Ovary (tissue), 9 donors: ENCODE results near the gene SDC3. TPM values are rescaled to one million over a fixed set of nuclear protein-coding genes. Genes with fewer than 3 reads are reported as not detected.

Experiments
- DNase-seq, 5 donors: peaks; one replicate each; pipeline ENCODE4 v3.0.0-alpha.2; 2019 to 2020
- H3K27ac ChIP-seq, 2 donors: fragments of 200-600 bp; one replicate each; pipeline versions ENCODE4 v1.5.1 to v1.8.0; 2019 to 2022
- H3K27me3 ChIP-seq: fragments of 200-600 bp; one replicate; pipeline ENCODE4 v1.8.0; 2022
- H3K36me3 ChIP-seq: fragments of 200-600 bp; sonication (generic); one replicate; pipeline ENCODE4 v1.5.1; 2019
- H3K4me1 ChIP-seq: one replicate; pipeline ENCODE4 v1.8.1; 2013; ENCODE audit warnings: mild to moderate bottlenecking, moderate library complexity; ENCODE audit not compliant: insufficient read depth
- H3K4me3 ChIP-seq: fragments of 200-600 bp; sonication (generic); one replicate; pipeline ENCODE4 v1.5.1; 2017
- H3K9me3 ChIP-seq, 2 donors: fragments of 200-600 bp in 1 of 2; sonication (generic) in 1 of 2; one replicate each; pipeline versions ENCODE4 v1.5.1 to v1.8.1; 2013 to 2019; ENCODE audit warnings: mild to moderate bottlenecking in 1 of 2, moderate library complexity in 1 of 2
- CTCF ChIP-seq, 3 donors: fragments of 450-650 bp in 2 of 3; fragments of 200-600 bp in 1 of 3; IDR thresholded peaks; one replicate each; pipeline versions ENCODE4 v1.5.1 to v1.8.0; 2016 to 2022; ENCODE audit warnings: antibody characterized with exemption in 3 of 3, mild to moderate bottlenecking in 1 of 3
- EP300 ChIP-seq: sonication (generic); formaldehyde crosslinking; IDR thresholded peaks from one replicate; pipeline ENCODE4 v1.6.1; 2017; ENCODE audit warnings: antibody characterized with exemption
- POLR2A ChIP-seq: fragments of 450-650 bp; IDR thresholded peaks from one replicate; pipeline ENCODE4 v1.6.1; 2017; ENCODE audit warnings: antibody characterized with exemption, mild to moderate bottlenecking, moderate library complexity
- WGBS, 3 donors: extraction: QIAGEN DNeasy Blood & Tissue Kit in 1 of 3; methylation state at CpG; one replicate each; pipeline versions ENCODE4 v1.1.5 to v1.1.7; 2013 to 2017; 5-methylcytosine and 5-hydroxymethylcytosine counted together
- intact Hi-C, 4 donors: fragments of 100-400 bp; cut with DNase I; formaldehyde crosslinking; loops; one replicate each; pipeline versions ENCODE4 v1.11.0 to v1.15.1; 2022 to 2023
- polyA plus RNA-seq, 2 donors: library from polyadenylated mRNA; stranded (reverse); fragments of 200-250 nt in 1 of 2; fragments of 350-450 nt in 1 of 2; fragmentation: Illumina TruSeq in 1 of 2; extraction: RNeasy Lipid Tissue Mini Kit (QIAGEN cat#74804) in 1 of 2; gene quantifications; one replicate each; pipeline ENCODE4 v1.2.3, GENCODE V29; 2013 to 2014
- total RNA-seq, 7 donors: library from RNA; depleted of rRNA in 2 of 7; stranded (reverse); fragments of >200 nt in 2 of 7; fragmentation: NEBNext Ultra II Directional in 3 of 7; extraction: Animal tissue kit (Norgen Biotek cat#: 25700) in 3 of 7; gene quantifications; one replicate each; pipeline versions ENCODE4 v1.1.0 to v1.2.4, GENCODE V29; 2016 to 2023
- donor health status: DM: no; HTN: no; CAD: no; lungs with moderate emphysema.
- donor health status: DM: no; HTN: no; CAD: no.
- donor health status: Bipolar disorder and iron deficiency.
- donor health status: DM: yes; HTN: yes; CAD: no.
- donor health status: DM: no; HTN: no; CAD: no.
- donor health status: DM: yes; HTN: yes; CAD: no.

Gene SDC3
- total and polyA plus RNA-seq, 9 donors = 4.2 to 31.0 (median 23.0) TPM

DNA sequence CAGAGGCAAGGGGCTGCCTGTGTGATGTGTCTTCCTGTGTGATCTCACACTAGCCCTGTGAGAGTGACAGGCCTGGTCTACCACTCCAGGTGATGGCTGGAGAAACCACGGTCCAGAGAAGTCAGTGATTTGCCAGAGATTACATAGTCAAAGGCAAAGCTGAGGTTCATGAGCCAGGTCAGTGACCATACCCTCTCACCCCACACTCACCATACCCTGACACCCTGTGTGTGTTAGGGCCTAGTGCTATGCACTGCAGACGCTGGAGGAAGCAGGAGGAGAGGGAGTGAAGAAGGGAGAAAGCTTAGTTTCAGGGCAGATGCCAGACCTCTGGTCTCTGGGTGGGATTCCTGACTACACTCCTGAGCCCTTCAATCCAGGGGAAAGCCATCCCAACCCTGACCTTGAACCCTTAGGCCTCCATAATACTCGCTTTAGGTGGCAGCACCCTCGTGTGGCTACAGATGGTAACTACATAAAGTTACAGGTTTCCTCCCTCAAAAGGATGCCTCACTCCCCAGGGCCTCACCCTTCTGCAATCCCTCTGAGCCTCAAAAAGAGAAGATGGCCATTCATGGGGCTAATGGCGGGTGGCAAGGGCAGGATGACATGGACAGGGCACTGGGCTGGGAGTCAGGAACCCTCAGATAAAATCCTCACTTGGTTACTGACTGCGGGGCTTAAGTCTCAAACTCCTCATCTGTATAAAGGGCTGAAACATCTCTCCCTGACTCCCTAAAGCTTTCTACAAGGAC, 20.8 kb upstream of the SDC3 start:
- peak in 2 of 5 donors; percentile 27 to 46 for DNase-seq

DNA sequence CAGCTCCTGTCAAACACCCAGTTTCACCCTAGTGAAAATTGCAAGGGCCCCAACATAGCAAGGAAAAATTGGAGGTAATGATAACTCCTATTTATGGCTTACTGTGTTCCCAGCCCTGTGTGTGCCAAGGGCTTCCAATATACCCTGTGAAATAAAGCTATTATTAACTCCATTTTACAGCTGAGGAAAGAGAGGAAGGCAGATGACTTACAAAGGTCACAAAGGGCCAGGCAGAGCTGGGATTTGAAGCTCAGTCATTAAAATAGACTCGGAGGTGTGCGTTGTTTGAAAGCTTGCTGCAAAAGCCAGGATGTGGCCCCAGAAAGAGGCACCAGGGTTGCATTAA, 20.2 kb upstream of the SDC3 start:
- intact Hi-C loops = no loop called here
- Histone ChIP-seq H3K36me3 (no peaks in the 10 kb centered on the region), H3K4me1 (peaks cover 2% of the 10 kb centered on the region), H3K9me3 (no peaks in the 10 kb centered on the region), H3K27ac (no peak overlapping the region), H3K4me3 (no peak overlapping the region), H3K27me3 (no peaks in the 10 kb centered on the region)
- DNase-seq = no peak
- 83 to 90% (median 89%) methylated on average over 2 of the region's 2 CpGs for WGBS, 3 donors
- no peak for TF ChIP-seq CTCF (IDR thresholded peaks at IDR 0.05)
- TF ChIP-seq POLR2A = no peak
- no peak for TF ChIP-seq EP300

More for the DNA sequence above, 20.8 kb upstream of the SDC3 start:
- Histone ChIP-seq H3K27ac (no peak overlapping the region), H3K4me3 (no peak overlapping the region), H3K4me1 (peaks cover 2% of the 10 kb centered on the region), H3K36me3 (no peaks in the 10 kb centered on the region), H3K27me3 (no peaks in the 10 kb centered on the region), H3K9me3 (no peaks in the 10 kb centered on the region)
- 44 to 55% (median 49%) methylated on average over 6 of the region's 6 CpGs for WGBS, 3 donors
- TF ChIP-seq EP300 (no peak), POLR2A (no peak), CTCF (IDR thresholded peaks at IDR 0.05) (peak; percentile 41 to 49 (median 48))
- intact Hi-C loops = no loop called here

DNA sequence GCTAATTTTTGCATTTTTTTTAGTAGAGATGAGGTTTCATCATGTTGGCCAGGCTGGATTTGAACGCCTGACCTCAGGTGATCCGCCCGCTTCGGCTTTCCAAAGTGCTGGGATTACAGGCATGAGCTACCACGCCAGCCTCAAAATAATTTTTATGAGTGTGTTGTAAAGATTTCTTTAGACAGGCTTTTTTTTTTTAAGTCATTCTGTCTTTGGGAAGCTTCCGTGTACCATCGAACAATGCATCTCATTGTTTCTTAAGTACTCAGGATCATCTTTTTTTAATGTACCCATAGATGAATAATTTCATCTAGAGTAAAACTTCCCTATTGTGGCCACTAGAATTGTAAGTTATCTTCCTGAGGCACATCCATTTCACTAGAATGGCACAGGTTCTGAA, 19.6 kb upstream of the SDC3 start:
- H3K27me3 ChIP-seq = no peaks in the 10 kb centered on the region
- H3K4me3 ChIP-seq = no peak overlapping the region
- intact Hi-C loops = no loop called here
- no peaks in the 10 kb centered on the region for H3K9me3 ChIP-seq
- WGBS, 3 donors = 91 to 96% (median 93%) methylated on average over 7 of the region's 7 CpGs
- no peak overlapping the region for H3K27ac ChIP-seq
- H3K4me1 ChIP-seq = peaks cover 2% of the 10 kb centered on the region
- no peaks in the 10 kb centered on the region for H3K36me3 ChIP-seq
- no peak for TF ChIP-seq POLR2A
- no peak for DNase-seq

DNA sequence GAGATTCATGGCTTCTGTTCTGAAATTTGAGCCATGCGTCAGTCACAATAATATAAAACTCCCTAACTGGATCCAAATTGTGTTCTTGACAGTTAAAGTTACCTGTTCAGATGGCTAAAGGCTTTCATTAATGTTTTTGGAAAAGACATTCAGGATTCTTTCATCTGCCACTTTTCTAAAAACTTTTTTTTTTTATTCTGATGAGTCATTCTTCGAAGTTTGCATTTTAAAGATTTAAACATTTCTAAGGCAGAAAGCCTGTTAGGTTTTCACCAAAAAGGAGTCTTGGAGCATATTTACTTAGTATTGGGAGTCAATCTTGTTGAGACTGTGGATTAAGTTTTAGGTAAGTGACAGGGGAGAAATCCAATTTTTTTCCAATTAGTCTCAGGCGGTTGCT, 18.9 kb upstream of the SDC3 start:
- Histone ChIP-seq H3K36me3 (no peaks in the 10 kb centered on the region), H3K27me3 (no peaks in the 10 kb centered on the region), H3K9me3 (no peaks in the 10 kb centered on the region), H3K4me3 (no peak overlapping the region), H3K4me1 (peaks cover 2% of the 10 kb centered on the region), H3K27ac (no peak overlapping the region)
- DNase-seq = no peak
- intact Hi-C loops = no loop called here
- TF ChIP-seq EP300 (no peak), CTCF (IDR thresholded peaks at IDR 0.05) (no peak), POLR2A (no peak)
- 72 to 78% (median 78%) methylated on average over 3 of the region's 3 CpGs for WGBS, 3 donors

- Histone ChIP-seq H3K4me1 (peaks cover 3% of the 10 kb centered on the region), H3K27me3 (no peaks in the 10 kb centered on the region), H3K27ac (no peak overlapping the region), H3K9me3 (no peaks in the 10 kb centered on the region), H3K4me3 (no peak overlapping the region), H3K36me3 (no peaks in the 10 kb centered on the region)
- intact Hi-C loops = no loop called here
- no peak for TF ChIP-seq CTCF (IDR thresholded peaks at IDR 0.05)
- WGBS, 3 donors = 31 to 51% (median 49%) methylated on average over 1 of the region's 1 CpG
- no peak for DNase-seq
These were observed 15.0 kb upstream of the SDC3 start for GRCh38 chr1:30923597-30923996.
